OCI-LY1 (cell line): Measurements from ENCODE around the gene WTAP.
"Not testable (repeated sequence)": the region's sequence is repeated elsewhere in the genome, so short reads cannot be mapped to it uniquely, and the experiment has no call there.

ENCODE experiments used
- H2AFZ ChIP-seq: fragments of 200-600 bp; sonication (generic), shearing (Covaris generic); 2 replicates; pipeline ENCODE4 v1.6.0; 2014; ENCODE audit warnings: antibody characterized with exemption, mild to moderate bottlenecking, low read length
- H3F3A ChIP-seq: fragments of 200-600 bp; sonication (generic), shearing (Covaris generic); 2 replicates; pipeline ENCODE4 v1.6.0; 2014; ENCODE audit warnings: mild to moderate bottlenecking, antibody characterized with exemption, low read length, moderate library complexity; ENCODE audit not compliant: insufficient read depth
- H3K27ac ChIP-seq: fragments of 200-600 bp; sonication (generic); 2 replicates; pipeline ENCODE4 v1.5.1; 2014; ENCODE audit warnings: low read length, mixed run types, mild to moderate bottlenecking, low read depth; ENCODE audit not compliant: poor library complexity, severe bottlenecking
- H3K27me3 ChIP-seq: fragments of 200-600 bp; sonication (generic); 2 replicates; pipeline ENCODE4 v1.6.0; 2014; ENCODE audit warnings: antibody characterized with exemption, mild to moderate bottlenecking, low read length, moderate library complexity; ENCODE audit not compliant: insufficient read depth
- H3K36me3 ChIP-seq: fragments of 200-600 bp; sonication (generic); 2 replicates; pipeline ENCODE4 v1.6.1; 2014; ENCODE audit warnings: mild to moderate bottlenecking, antibody characterized with exemption, low read length, moderate library complexity, mixed read lengths; ENCODE audit not compliant: insufficient read depth
- H3K4me1 ChIP-seq: fragments of 200-600 bp; sonication (generic); 2 replicates; pipeline ENCODE4 v1.5.1; 2014; ENCODE audit warnings: mild to moderate bottlenecking, low read length, moderate library complexity; ENCODE audit not compliant: insufficient read depth, severe bottlenecking
- H3K4me2 ChIP-seq: fragments of 200-600 bp; sonication (generic), shearing (Covaris generic); 2 replicates; pipeline ENCODE4 v1.6.1; 2014; ENCODE audit warnings: low read length
- H3K4me3 ChIP-seq: fragments of 200-600 bp; sonication (generic); 2 replicates; pipeline ENCODE4 v1.5.1; 2014; ENCODE audit warnings: low read length, low read depth, mild to moderate bottlenecking, mixed read lengths; ENCODE audit not compliant: poor library complexity, severe bottlenecking
- H3K79me2 ChIP-seq: fragments of 200-600 bp; shearing (Covaris generic); 2 replicates; pipeline ENCODE4 v1.6.1; 2016; ENCODE audit warnings: mixed run types, low read length, mixed read lengths; ENCODE audit not compliant: insufficient read depth
- H3K9ac ChIP-seq: fragments of 200-600 bp; sonication (generic), shearing (Covaris generic); 2 replicates; pipeline ENCODE4 v1.6.1; 2014; ENCODE audit warnings: mild to moderate bottlenecking, low read length, mixed read lengths
- H3K9me2 ChIP-seq: fragments of 200-600 bp; sonication (generic), shearing (Covaris generic); 2 replicates; pipeline ENCODE4 v1.6.1; 2014; ENCODE audit warnings: low read depth, mild to moderate bottlenecking, low read length, mixed read lengths
- H3K9me3 ChIP-seq: fragments of 200-600 bp; shearing (Covaris generic); 2 replicates; pipeline ENCODE4 v1.6.1; 2014; ENCODE audit warnings: low read length, mixed read lengths
- H4K20me1 ChIP-seq: fragments of 200-600 bp; sonication (generic), shearing (Covaris generic); 2 replicates; pipeline ENCODE4 v1.6.0; 2016; ENCODE audit warnings: mild to moderate bottlenecking, low read length; ENCODE audit not compliant: insufficient read depth
- EZH2 ChIP-seq: fragments of 200-600 bp; sonication (generic), shearing (Covaris generic); IDR thresholded peaks from 2 replicates; pipeline ENCODE4 v1.8.0; 2017; ENCODE audit warnings: borderline replicate concordance, mixed run types, mild to moderate bottlenecking, antibody characterized with exemption, low read length, moderate library complexity, mixed read lengths
- TF ChIP-seq, protein P1 (sequence below): fragments of 200-600 bp; sonication (generic), shearing (Covaris generic); IDR thresholded peaks from 2 replicates; pipeline ENCODE4 v1.5.1; 2017; ENCODE audit warnings: mild to moderate bottlenecking, antibody characterized with exemption, low read length, moderate library complexity, mixed read lengths

The WTAP gene

GRCh38 chr6:159739341-159739740 lies 12.0 kb downstream of the WTAP start:
- Histone ChIP-seq H3K27me3 (no peaks in the 10 kb centered on the region), H3K9me3 (no peaks in the 10 kb centered on the region), H2AFZ (no peak overlapping the region), H3K36me3 (peaks cover 72% of the 10 kb centered on the region), H4K20me1 (peaks cover 9% of the 10 kb centered on the region), H3F3A (no peaks in the 10 kb centered on the region; the same call in 1 of the 2 replicates), H3K4me2 (no peak overlapping the region), H3K4me3 (no peak overlapping the region), H3K79me2 (peaks cover 61% of the 10 kb centered on the region), H3K4me1 (peaks cover 7% of the 10 kb centered on the region), H3K9me2 (no peaks in the 10 kb centered on the region), H3K27ac (no peak overlapping the region), H3K9ac (no peak overlapping the region)
- TF ChIP-seq, protein P1, sequence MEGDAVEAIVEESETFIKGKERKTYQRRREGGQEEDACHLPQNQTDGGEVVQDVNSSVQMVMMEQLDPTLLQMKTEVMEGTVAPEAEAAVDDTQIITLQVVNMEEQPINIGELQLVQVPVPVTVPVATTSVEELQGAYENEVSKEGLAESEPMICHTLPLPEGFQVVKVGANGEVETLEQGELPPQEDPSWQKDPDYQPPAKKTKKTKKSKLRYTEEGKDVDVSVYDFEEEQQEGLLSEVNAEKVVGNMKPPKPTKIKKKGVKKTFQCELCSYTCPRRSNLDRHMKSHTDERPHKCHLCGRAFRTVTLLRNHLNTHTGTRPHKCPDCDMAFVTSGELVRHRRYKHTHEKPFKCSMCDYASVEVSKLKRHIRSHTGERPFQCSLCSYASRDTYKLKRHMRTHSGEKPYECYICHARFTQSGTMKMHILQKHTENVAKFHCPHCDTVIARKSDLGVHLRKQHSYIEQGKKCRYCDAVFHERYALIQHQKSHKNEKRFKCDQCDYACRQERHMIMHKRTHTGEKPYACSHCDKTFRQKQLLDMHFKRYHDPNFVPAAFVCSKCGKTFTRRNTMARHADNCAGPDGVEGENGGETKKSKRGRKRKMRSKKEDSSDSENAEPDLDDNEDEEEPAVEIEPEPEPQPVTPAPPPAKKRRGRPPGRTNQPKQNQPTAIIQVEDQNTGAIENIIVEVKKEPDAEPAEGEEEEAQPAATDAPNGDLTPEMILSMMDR: no peak
- no peak for TF ChIP-seq EZH2

- Histone ChIP-seq H4K20me1 (peaks cover 6% of the 10 kb centered on the region), H3K9me3 (no peaks in the 10 kb centered on the region), H3K4me3 (no peak overlapping the region), H3K27ac (no peak overlapping the region), H3K4me1 (no peaks in the 10 kb centered on the region), H3K27me3 (no peaks in the 10 kb centered on the region), H3F3A (no peaks in the 10 kb centered on the region; the same call in 1 of the 2 replicates), H3K4me2 (no peak overlapping the region), H3K9me2 (no peaks in the 10 kb centered on the region), H2AFZ (no peak overlapping the region), H3K36me3 (peaks cover 97% of the 10 kb centered on the region), H3K79me2 (peaks cover 33% of the 10 kb centered on the region), H3K9ac (no peak overlapping the region)
- no peak for TF ChIP-seq EZH2
Measured at GRCh38 chr6:159742165-159742564, 14.9 kb downstream of the WTAP start.

DNA sequence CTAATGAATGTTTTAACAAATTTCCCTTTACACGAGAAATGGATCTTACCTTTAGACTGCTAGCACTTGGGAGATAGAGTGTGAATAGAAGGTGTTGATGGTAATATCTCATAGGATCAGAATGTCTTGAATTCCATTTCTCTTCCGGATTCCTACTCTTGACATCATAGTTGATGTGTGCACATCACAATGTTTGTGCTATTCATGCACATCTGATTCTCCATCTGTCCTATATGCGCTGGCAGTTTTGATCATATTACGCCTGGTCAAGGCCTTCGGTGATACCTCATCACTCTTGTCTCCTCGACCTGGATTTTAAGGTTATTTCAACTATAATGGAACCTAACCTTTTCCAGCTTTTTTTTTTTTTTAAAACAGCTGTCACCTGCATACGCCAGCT lies 17.8 kb downstream of the WTAP start:
- Histone ChIP-seq H3K27me3 (no peaks in the 10 kb centered on the region), H3F3A (no peaks in the 10 kb centered on the region), H3K36me3 (peaks cover 99% of the 10 kb centered on the region), H3K4me3 (no peak overlapping the region), H3K9me2 (no peaks in the 10 kb centered on the region), H3K4me1 (no peaks in the 10 kb centered on the region), H4K20me1 (peaks cover 2% of the 10 kb centered on the region; the same call in 1 of the 2 replicates), H3K9ac (no peak overlapping the region), H3K79me2 (0 out of 2 replicates have a peak, but pooled peaks cover 4% of the 10 kb centered on the region), H2AFZ (no peak overlapping the region), H3K4me2 (no peak overlapping the region), H3K27ac (no peak overlapping the region), H3K9me3 (no peaks in the 10 kb centered on the region)
- TF ChIP-seq, protein P1: no peak
- no peak for TF ChIP-seq EZH2

DNA sequence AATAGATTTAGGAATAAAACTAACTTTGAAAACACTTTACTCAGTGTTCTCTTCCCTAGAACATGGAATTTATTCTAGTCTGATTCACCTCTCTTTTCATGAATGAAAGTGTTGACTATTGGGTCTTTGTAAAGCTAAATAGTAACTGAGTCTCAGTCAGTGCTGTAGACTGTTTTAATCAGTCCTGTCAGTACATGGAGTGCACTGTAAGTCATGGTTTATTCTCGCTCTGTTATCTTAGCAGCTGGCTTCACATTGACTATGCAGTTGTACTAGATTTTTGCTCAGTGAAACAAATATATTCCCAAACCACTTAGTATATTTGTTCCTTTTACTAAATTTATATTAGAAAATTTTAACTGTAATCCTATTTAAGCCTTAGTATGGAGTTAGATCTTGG lies 19.5 kb downstream of the WTAP start:
- H4K20me1 ChIP-seq: no peaks in the 10 kb centered on the region
- no peak overlapping the region for H3K9ac ChIP-seq
- no peaks in the 10 kb centered on the region for H3K9me2 ChIP-seq
- H3K4me3 ChIP-seq: no peak overlapping the region
- H3F3A ChIP-seq: no peaks in the 10 kb centered on the region
- H2AFZ ChIP-seq: no peak overlapping the region
- no peaks in the 10 kb centered on the region for H3K4me1 ChIP-seq
- H3K27ac ChIP-seq: no peak overlapping the region
- TF ChIP-seq, protein P1: no peak
- TF ChIP-seq EZH2: no peak
- no peaks in the 10 kb centered on the region for H3K79me2 ChIP-seq
- no peak overlapping the region for H3K4me2 ChIP-seq
- no peaks in the 10 kb centered on the region for H3K9me3 ChIP-seq
- H3K36me3 ChIP-seq: peaks cover 98% of the 10 kb centered on the region
- no peaks in the 10 kb centered on the region for H3K27me3 ChIP-seq

- not testable (repeated sequence) for H3K9me2 ChIP-seq, H3K79me2 ChIP-seq, H3F3A ChIP-seq, H2AFZ ChIP-seq, H3K9ac ChIP-seq, H4K20me1 ChIP-seq, H3K27me3 ChIP-seq, H3K9me3 ChIP-seq, H3K4me3 ChIP-seq, H3K27ac ChIP-seq, H3K4me2 ChIP-seq, H3K4me1 ChIP-seq
- H3K36me3 ChIP-seq: peaks cover 98% of the 10 kb centered on the region
Measured at GRCh38 chr6:159748127-159748526, 20.8 kb downstream of the WTAP start.
